HG02759 (cell line): ENCODE results near the gene KCNAB1.
"Not testable (repeated sequence)": the region's sequence is repeated elsewhere in the genome, so short reads cannot be mapped to it uniquely, and the experiment has no call there.

Experiments
- ATAC-seq: cut with Tn5 transposase; IDR thresholded peaks from one replicate; pipeline ENCODE4 v1.9.1; 2021; ENCODE audit warnings: mild to moderate bottlenecking, moderate library complexity; ENCODE audit not compliant: unreplicated experiment

KCNAB1 gene

DNA sequence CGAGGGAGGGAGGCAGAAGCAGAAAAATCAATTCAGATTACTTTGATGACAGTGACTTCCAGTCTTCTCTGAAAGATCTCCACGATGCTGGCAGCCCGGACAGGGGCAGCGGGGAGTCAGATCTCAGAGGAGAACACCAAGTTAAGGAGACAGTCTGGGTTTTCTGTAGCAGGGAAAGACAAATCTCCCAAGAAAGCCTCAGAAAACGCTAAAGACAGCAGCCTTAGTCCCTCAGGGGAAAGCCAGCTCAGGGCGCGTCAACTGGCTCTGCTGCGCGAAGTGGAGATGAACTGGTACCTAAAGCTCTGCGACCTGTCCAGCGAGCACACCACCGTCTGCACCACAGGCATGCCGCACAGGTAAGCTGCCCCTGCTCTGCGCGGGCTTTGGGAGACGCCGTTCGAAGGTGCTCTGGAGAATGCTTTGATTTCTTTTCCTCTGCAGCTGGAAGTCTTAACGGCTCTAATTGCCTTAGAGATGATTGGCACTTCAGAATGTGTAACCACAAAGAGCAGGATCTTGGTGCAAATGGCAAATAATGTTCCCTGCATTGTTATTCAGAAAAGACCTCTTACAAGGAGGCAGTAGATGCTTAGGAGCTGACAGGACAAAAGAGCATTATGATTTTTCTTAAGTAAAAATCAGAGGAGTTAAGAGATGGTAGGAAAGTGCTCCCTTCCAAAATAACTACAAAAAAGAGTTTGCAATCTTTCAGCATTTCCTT lies at the start of gene KCNAB1:
Gene KCNAB1, plus strand, starts transcription at position 51 of the 724 bp plus-strand sequence.
- no peak for ATAC-seq

DNA sequence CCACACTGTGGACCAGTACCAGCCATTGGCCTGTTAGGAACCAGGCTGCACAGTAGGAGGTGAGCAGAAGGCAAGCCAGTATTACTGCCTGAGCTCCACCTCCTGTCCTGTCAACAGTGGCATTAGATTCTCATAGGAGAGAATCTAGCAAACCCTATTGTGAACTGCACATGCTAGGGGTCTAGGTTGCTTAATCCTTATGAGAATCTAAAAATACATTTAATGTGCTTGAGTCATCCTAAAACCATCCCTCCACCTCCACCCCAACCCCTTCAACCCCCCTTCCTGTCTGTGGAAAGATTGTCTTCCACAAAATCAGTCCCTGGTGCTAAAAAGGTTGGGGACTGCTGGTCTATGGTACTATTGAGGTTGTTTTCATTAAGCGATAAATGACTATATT lies 49.3 kb upstream of the KCNAB1 start:
- no peak for ATAC-seq

DNA sequence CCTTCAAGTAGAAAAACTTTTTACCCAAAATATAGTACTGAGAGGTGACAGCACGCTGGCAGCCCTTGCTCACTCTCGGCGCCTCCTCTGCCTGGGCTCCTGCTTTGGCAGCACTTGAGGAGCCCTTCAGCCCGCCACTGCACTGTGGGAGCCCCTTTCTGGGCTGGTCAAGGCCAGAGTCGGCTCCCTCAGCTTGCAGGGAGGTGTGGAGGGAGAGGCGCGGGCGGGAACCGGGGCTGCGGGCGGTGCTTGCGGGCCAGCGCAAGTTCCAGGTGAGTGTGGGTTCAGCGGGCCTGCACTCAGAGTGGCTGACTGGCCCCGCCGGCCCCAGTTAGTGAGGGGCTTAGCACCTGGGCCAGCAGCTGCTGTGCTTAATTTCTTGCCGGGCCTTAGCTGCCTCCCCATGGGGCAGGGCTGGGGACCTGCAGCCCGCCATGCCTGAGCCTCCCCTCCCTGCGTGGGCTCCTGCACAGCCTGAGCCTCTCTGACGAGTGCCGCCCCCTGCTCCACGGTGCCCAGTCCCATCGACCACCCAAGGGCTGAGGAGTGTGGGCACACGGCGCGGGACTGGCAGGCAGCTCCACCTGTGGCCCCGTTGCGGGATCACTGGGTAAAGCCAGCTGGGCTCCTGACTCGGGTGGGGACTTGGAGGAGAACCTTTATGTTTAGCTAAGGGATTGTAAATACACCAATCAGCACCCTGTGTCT lies 47.3 kb upstream of the KCNAB1 start:
- ATAC-seq, result not testable (repeated sequence)

DNA sequence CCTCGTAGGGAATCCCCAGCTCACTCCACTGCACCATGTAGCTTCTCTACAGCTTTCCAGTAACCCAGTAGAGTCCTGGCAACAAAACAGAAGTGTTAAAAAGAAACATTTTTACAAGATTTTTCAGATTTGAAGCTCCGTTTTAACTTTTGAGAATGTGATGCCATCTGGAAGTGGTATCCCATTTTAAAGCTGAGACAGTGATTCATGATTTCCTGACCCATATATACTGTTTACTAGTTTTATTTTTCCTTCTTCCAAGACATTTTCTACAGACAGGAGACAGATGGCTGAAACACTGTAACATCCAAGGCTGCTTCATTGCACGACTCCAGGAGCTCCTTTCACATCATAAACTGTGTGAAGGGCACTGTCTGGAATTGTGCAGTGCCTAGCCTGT lies 30.3 kb upstream of the KCNAB1 start:
- ATAC-seq, result no peak

DNA sequence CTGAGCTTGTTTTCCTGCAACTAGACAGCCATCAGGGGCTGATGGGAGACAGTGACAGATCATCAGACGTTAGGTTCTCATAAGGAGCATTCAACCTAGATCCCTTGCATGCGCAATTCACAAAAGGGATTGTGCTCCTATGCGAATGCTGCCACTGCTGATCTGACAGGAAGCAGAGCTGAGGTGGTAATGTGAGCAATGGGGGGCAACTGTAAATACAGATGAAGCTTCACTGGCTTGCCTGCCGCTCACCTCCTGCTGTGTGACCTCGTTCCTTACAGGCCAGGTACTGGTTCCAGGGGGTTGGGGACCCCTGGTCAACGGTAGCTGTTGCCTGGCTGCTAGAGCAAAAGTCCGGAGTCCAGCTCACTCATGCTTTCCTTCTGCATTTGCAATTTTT lies 26.4 kb upstream of the KCNAB1 start:
- ATAC-seq, result no peak

DNA sequence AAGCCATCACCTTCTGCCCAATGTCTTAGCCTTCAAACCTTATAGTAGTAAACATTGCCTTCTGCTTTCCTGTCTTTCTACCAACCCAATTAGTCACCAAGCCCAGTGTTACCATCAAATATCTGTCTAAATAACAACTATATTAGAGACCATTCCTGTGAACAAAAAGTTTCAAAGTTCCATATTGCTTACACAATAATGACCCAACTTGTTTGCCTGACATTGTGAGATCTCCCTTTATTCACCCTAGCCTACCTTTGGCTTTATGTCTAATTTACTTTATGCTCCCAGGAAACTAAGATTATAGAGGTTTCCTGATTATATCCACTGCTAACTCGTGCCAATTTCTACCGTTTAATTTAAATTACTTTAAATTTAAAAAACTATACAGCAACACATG lies 26.0 kb upstream of the KCNAB1 start:
- no peak for ATAC-seq

DNA sequence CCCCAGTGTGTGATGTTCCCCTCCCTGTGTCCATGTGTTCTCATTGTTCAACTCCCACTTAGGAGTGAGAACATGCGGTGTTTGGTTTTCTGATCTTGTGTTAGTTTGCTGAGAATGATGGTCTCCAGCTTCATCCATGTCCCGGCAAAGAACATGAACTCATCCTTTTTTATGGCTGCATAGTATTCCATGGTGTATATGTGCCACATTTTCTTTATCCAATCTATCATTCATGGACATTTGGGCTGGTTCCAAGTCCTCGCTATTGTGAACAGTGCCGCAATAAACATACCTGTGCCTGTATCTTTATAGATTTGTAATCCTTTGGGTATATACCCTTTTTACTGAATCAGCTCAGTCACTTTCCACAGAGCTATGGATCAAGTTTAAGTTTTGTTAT lies 24.7 kb upstream of the KCNAB1 start:
- ATAC-seq, result not testable (repeated sequence)

DNA sequence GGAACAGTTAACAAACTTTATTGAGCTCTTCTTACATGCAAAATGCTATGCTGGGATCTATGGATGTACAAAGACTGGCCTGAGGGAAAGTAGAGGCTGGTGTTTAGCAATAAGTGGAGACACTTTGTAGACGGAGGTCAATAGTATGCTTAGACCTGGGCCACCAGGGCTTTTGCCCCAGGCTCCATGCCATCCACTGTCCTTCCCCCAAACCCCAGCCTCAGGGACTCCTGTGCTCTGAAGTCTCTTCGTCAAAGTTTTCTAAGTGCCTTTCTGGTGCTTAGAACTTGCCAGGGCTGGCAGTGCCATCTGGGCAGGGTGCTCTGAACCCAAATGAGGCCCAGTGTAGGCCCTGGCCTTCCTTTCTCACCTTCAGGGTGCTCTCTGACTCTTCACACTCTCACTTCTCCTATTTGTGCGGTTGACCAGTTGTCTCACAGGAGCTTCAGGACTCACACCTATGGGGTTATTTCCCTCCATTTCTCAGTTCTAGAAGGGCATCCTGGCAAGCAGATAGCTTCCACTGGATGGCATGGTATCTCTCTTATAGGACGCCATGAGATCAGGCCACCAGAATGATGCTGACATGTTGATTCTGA lies 21.8 kb upstream of the KCNAB1 start:
- ATAC-seq, result peak; percentile 67

DNA sequence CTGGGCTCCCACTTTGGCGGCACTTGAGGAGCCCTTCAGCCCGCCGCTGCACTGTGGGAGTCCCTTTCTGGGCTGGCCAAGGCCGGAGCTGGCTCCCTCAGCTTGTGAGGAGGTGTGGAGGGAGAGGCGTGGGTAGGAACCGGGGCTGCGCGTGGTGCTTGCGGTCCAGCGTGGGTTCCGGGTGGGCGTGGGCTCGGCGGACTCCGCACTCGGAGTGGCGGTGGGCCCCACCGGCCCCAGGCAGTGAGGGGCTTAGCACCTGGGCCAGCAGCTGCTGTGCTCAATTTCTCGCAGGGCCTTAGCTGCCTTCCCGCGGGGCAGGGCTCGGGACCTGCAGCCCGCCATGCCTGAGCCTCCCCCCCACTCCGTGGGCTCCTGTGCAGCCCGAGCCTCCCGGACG lies 21.0 kb upstream of the KCNAB1 start:
- not testable (repeated sequence) for ATAC-seq

DNA sequence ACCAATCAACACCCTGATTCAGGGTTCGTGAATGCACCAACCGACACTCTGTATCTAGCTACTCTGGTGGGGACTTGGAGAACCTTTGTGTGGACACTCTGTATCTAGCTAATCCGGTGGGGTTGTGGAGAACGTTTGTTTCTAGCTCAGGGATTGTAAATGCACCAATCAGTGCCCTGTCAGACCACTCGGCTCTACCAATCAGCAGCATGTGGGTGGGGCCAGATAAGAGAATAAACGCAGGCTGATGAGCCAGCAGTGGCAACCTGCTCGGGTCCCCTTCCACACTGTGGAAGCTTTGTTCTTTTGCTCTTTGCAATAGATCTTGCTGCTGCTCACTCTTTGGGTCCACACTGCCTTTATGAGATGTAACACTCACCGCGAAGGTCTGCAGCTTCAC lies 20.4 kb upstream of the KCNAB1 start:
- ATAC-seq, result not testable (repeated sequence)

DNA sequence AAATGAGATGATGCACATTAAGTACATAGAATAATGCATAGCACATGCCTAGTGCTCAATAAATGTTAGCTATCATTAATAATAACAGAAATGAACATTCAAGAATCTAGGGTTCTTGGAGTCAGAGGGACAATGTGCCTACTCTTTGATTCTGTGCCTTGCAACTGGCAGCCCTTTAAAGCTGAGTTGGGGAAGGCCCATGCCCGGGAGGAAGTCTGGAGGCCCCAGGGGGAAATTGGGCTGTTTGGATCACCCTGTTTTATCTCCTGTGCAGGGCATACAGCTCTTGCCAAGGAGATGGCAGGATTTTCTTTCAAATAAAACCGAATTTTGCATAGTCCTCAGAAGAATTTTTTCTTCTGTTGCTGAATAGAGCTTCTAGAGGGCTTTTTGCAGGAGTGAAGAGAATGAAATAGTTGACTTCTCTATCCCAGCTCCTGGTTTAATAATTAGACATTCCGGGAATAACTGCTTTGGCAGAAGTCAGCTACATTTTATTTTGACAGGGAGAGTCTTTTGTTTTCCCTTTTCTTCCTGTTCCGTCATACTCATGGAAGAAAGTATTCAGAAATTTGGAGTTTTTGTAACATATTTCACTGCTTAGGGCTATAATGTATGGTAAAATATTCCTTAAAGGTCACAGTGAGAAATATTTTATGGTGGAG lies 18.0 kb upstream of the KCNAB1 start:
- ATAC-seq, result no peak

DNA sequence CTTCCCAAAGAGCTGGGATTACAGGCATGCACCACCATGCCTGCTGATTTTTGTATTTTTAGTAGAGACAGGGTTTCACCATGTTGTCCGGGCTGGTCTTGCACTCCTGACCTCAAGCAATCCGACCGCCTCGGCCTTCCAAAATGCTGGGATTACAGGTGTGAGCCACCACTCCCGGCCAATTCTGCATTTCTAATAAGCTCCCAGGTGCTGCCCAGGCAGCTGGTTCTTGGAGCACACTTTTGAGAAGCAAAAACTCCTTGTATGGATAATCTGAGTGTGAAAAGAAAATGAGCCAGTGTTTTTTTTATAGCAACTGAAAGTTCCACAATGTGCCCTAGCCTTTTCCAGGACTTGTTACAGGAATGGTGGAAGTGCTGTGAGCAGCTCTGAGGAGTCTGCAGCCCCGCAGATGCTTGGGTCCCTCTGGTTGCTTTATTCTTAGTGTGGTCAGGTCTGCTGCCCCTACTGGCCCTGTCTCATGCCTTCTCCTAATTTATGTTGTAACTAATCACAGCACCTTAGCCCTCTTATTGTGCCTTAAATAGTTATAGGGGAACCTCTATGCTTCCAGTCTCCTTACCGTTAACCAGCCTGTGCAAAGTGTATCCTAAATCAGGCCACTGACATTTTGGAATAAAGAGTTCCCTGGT lies 13.5 kb upstream of the KCNAB1 start:
- ATAC-seq, result no peak

DNA sequence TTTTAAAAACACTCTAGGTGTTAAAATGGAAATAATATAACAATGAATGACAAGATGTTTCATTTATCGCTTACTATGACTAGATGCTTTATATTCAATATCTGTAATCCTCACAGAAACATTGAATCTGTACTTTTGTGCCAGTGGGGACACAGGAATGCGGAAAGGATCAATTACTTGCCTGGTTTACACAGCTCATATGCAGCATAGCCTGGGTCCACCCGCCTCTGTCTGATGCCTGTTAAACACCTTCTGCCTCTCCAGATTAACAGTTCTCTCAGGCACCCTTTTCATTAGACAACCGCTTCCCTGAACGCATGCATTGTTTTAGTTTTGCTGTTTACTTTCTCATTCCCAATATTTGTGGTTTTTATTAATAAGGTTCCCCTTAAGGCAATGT lies 12.9 kb upstream of the KCNAB1 start:
- no peak for ATAC-seq

DNA sequence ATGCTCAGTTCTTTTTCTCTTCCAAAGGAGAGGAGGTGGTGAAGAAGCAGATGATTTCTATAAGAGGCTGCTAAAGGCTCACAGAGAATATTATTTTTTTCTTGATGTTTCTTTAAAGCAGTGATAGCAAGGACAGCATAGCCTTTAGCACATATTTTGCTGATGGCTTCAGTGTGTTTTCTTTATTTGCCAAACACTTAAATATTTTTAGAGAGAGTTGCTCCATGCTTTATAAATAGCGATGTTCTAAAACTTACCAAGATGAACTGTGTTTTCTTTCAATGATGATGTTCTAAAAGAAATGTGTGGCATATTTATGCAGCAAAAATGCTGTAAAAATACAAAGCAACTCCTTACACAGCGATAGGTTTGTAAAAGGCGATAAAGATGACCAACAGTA lies 11.8 kb upstream of the KCNAB1 start:
- no peak for ATAC-seq

DNA sequence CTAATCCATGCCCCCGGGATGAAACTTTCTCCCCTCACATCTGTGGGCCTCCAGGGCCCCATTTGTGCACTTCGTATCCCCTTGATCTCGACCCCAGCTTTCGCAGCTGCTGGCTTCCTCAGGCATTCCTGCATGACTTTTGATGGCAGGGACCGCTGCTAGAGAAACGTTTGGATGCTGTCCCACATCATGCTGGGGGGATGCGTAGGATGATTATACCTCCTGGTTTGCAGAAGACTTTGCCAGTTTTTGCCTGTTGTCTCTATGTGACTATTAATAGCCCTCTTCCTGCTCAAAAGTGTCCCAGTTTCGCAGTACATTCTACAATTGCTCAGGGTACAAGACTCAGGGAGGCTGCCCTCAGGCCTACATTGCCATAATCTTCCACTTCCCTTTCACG lies 10.4 kb upstream of the KCNAB1 start:
- no peak for ATAC-seq

DNA sequence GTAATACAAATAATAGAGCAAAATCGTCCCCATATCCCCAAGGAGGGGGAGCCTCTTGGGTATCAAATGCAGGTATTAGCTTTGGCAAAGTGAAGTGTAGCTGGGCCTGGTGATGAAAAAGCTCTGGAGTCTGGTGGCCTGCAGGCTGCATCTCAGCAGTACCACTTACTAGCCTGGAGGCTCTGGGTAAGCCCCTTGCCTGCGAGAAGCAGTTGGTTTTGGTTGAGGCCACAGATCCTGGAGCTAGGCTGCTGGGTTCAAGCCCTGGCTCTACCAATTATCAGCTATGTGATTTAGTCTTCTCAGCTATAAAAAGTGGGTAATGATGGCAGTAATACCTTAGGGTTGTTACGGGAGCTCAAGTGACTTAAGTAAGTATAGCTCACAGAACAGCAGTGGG lies 6.1 kb downstream of the KCNAB1 start:
- no peak for ATAC-seq

DNA sequence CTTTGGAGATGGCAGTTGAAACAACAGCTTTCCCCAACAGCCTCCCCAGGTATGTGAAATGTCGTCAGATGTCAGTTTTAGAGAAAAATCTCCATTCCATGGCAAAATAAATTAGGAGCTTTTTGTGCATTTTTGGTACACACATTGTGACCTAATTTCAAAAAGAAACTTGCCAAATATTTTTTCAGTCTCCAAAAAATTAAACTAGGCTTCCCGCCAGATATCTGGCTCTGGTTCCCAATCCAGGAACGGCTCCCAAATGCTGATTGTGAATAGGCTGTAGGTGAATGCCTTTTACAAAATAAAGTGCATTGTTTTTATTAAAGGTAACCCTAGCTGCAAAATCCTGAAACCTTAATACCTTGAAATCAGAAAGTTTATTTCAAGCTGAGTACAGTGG lies 10.9 kb downstream of the KCNAB1 start:
- no peak for ATAC-seq

DNA sequence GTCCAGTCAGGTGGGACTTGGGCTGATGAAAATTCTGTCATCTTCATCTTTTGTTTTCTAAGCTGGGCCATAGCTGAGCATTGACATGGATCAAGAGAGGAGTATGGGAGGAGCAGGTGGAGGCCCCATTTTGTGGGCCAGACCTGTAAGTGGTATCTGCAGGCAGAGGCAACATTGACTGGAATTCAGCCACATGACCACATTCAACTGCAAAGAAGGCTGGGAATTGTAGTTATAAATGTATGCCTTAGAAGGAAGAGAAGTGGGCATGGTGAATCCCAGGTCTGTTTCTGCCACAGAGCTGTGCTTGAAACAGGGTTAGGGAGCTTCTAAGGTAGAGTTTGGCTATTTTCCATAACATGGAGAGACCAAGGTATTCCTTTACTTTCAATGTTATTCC lies 11.4 kb downstream of the KCNAB1 start:
- ATAC-seq, result no peak

DNA sequence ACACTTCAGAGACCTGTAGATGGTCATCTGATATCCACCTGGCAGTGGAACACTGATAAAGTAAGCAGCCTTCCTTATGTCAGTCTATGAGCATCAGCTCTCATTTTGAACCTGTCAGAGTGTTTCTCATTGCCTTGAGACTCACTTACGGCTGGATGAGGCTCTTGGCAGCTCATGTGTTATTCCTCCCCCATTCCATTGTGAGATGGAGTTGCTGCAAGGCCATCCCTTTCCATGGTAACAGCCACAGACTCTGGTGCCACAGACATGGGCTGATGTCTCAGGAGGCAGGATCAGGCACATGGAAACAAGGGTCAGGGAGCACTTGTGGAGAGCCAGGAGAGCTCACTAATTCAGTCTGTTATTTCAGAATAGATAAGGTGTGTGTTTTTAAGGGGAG lies 11.9 kb downstream of the KCNAB1 start:
- ATAC-seq, result no peak

DNA sequence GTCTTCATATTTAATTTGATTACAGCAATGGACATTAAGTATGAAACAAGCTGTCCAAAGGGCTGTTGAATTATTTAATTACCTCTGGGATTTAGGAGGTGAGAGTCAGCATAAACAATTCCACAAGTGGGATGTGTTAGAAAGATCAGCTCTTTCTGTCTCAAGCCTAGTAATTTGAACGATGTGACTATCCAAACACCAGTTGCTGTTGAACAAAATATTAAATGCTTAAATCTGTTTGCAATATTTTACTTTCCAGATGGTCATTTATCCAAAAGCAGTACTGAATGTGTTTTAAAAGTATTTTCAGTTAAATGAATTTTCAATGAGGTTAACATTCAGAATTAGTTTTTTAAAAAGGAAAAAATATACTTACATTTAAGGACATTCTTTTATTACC lies 12.7 kb downstream of the KCNAB1 start:
- ATAC-seq, result no peak

DNA sequence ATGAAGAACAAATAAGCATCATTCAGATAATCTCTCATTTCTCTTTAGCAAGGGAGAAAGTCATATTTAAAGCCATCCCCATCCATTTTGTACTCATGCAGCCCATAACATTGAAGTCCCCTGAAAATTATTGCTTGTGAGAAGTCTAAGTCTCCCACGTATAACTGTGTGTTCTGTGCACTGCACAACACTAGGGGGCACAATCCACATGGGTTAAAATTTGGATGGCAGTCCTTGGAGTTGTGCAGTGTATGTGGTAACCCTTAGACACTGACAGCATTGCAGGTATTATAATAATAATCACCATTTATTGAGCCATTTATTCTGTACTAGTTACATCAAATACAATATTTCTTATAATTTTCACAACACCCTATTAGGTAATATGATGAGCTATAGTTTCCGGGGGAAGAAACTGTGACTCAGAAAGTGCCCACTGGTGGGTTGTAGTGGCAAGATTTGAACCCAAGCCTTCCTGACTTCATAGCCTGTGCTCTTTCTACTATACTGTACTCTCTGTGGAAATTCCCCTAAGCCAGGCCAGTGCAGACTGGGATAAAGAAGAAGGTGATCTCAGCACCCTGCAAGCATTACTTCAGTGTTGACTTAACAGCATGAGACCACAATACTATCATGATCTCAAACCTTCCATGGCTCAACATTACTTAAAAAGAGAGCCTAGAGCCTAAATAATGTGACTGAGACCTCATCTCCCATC lies 15.7 kb downstream of the KCNAB1 start:
- no peak for ATAC-seq
